K562 (cell line): Measurements from ENCODE around the gene ADGRL3. TPM values are rescaled to one million over a fixed set of nuclear protein-coding genes. Genes with fewer than 3 reads are reported as not detected.

Experiments
- ATAC-seq: fragments of 200-7000 bp; cut with Tn5 transposase; 3 replicates; pipeline ENCODE4 v1.9.1; 2020; ENCODE audit warnings: moderate library complexity
- BruUV-seq: library from RNA; stranded (reverse); fragments of 400-500 nt; replicated peaks from 2 replicates; lab custom pipeline; 2021; lab: Mats Ljungman, UMichigan
- CTCF ChIA-PET: fragments of 300-600 bp; formaldehyde crosslinking; extraction: SDS; loops from one replicate; lab custom pipeline; 2021; ENCODE audit warnings: low intra/inter-chr PET ratio; lab: Yijun Ruan, JAX
- POLR2A ChIA-PET: fragments of 300-600, 350-650 bp; sonication (Branson Sonifier 250); formaldehyde crosslinking; extraction: SDS; loops from one replicate; lab custom pipeline; 2021; ENCODE audit warnings: antibody characterized with exemption, inconsistent platforms; lab: Yijun Ruan, JAX
- DNase-seq, 4 experiments: peaks; one replicate each; pipeline versions ENCODE4 v3.0.0 to v3.0.0-alpha.2; 2011 to 2018; ENCODE audit warnings: low spot score in 3 of 4, mixed read lengths in 3 of 4; ENCODE audit errors: extremely low read depth in 1 of 4
- FAIRE-seq: peaks from 2 replicates; lab custom pipeline; 2011; peaks lifted over from hg19 to GRCh38; lab: Jason Lieb, UNC
- H2AFZ ChIP-seq: 2 replicates; pipeline ENCODE4 v1.6.0; 2011; ENCODE audit warnings: low read depth, low read length, control low read depth, inconsistent platforms
- H3K27ac ChIP-seq: fragments of 200-600 bp; 3 replicates; pipeline ENCODE4 v1.8.0; 2011; ENCODE audit warnings: low read depth, mild to moderate bottlenecking, control low read depth, inconsistent platforms, low read length, moderate library complexity, mixed read lengths; ENCODE audit errors: extremely low read depth
- H3K27me3 ChIP-seq, 2 experiments: fragments of 300-600 bp in 1 of 2; 2 replicates in 1 of 2; 3 replicates in 1 of 2; pipeline versions ENCODE4 v1.6.0 to v1.8.0; 2011; ENCODE audit warnings: inconsistent platforms in 2 of 2, low read length in 2 of 2, mild to moderate bottlenecking in 1 of 2, mixed read lengths in 1 of 2, moderate library complexity in 1 of 2; ENCODE audit not compliant: control insufficient read depth in 2 of 2, insufficient read depth in 2 of 2
- H3K36me3 ChIP-seq: fragments of 300-600 bp; 3 replicates; pipeline ENCODE4 v1.8.0; 2011; ENCODE audit warnings: mild to moderate bottlenecking, low read length, inconsistent platforms; ENCODE audit not compliant: control insufficient read depth, insufficient read depth
- H3K4me1 ChIP-seq, 2 experiments: fragments of 200-600 bp in 1 of 2; replicated peaks in 1 of 2; 2 replicates in 1 of 2; 3 replicates in 1 of 2; pipeline versions ENCODE4 v1.5.1 to v1.8.0; 2011; ENCODE audit warnings: inconsistent platforms in 2 of 2, low read length in 2 of 2, mild to moderate bottlenecking in 1 of 2, mixed read lengths in 1 of 2, moderate library complexity in 1 of 2; ENCODE audit not compliant: control insufficient read depth in 2 of 2, insufficient read depth in 2 of 2
- H3K4me2 ChIP-seq: 2 replicates; pipeline ENCODE4 v1.6.1; 2011; ENCODE audit warnings: low read length, control low read depth, inconsistent platforms, mixed read lengths; ENCODE audit not compliant: insufficient read depth
- H3K4me3 ChIP-seq: fragments of 200-600 bp; sonication (generic), shearing (Covaris generic); 2 replicates; pipeline ENCODE4 v1.5.1; 2016; ENCODE audit warnings: control low read depth, inconsistent platforms
- H3K79me2 ChIP-seq: fragments of 200-600 bp; 3 replicates; pipeline ENCODE4 v1.8.0; 2011; ENCODE audit warnings: low read length, inconsistent platforms; ENCODE audit not compliant: control insufficient read depth, insufficient read depth
- H3K9ac ChIP-seq, 2 experiments: 2 replicates each; pipeline versions ENCODE4 v1.6.0 to v1.6.1; 2011; ENCODE audit warnings: low read depth in 2 of 2, low read length in 2 of 2, control low read depth in 1 of 2, inconsistent platforms in 1 of 2, mild to moderate bottlenecking in 1 of 2, mixed read lengths in 1 of 2; ENCODE audit not compliant: insufficient read depth in 1 of 2
- H3K9me1 ChIP-seq: one replicate; pipeline ENCODE4 v1.6.0; 2011; ENCODE audit warnings: inconsistent platforms, mild to moderate bottlenecking, low read length, moderate library complexity; ENCODE audit not compliant: control insufficient read depth, insufficient read depth
- H3K9me3 ChIP-seq: replicated peaks from 2 replicates; pipeline ENCODE4 v1.5.1; 2011; ENCODE audit warnings: low read depth, low read length, inconsistent platforms; ENCODE audit not compliant: control insufficient read depth, insufficient read depth
- H4K20me1 ChIP-seq: replicated peaks from 2 replicates; pipeline ENCODE4 v1.6.1; 2011; ENCODE audit warnings: low read length, inconsistent platforms, mixed read lengths; ENCODE audit not compliant: control insufficient read depth, insufficient read depth
- DDX20 ChIP-seq: fragments of 450-650 bp; IDR thresholded peaks from 2 replicates; pipeline ENCODE4 v1.6.1; 2016; ENCODE audit warnings: missing genetic modification characterization, low read depth, mild to moderate bottlenecking, missing compliant biosample characterization, moderate library complexity
- GABPB2 ChIP-seq: fragments of 250-450 bp; sonication (Bioruptor Pico); conservative IDR thresholded peaks from 2 replicates; pipeline ENCODE4 v1.5.1; 2021; ENCODE audit warnings: mild to moderate bottlenecking
- L3MBTL2 ChIP-seq: fragments of 450-650 bp; IDR thresholded peaks from 2 replicates; pipeline ENCODE4 v1.6.1; 2016; ENCODE audit warnings: mild to moderate bottlenecking, moderate library complexity
- MCM3 ChIP-seq: fragments of 450-650 bp; IDR thresholded peaks from 2 replicates; pipeline ENCODE4 v1.6.1; 2016
- NCOR1 ChIP-seq: fragments of 450-650 bp; IDR thresholded peaks from 2 replicates; pipeline ENCODE4 v1.6.1; 2016; ENCODE audit warnings: mild to moderate bottlenecking, moderate library complexity
- PML ChIP-seq: IDR thresholded peaks from 2 replicates; pipeline ENCODE4 v1.6.1; 2012; ENCODE audit warnings: low read length, inconsistent platforms
- PYGO2 ChIP-seq: fragments of 450-650 bp; IDR thresholded peaks from 2 replicates; pipeline ENCODE4 v1.6.1; 2016; ENCODE audit warnings: mild to moderate bottlenecking, missing genetic modification characterization, moderate library complexity, missing compliant biosample characterization
- WGBS: fragments of 100-300 bp; shearing (Covaris generic); methylation state at CpG from one replicate; pipeline ENCODE4 v1.1.6; 2016; ENCODE audit warnings: low coverage, mixed read lengths; ENCODE audit not compliant: insufficient coverage; ENCODE audit errors: missing lambda C conversion rate; 5-methylcytosine and 5-hydroxymethylcytosine counted together
- in situ Hi-C: fragments of 300-500 bp; cut with MboI; formaldehyde crosslinking; loops from 4 replicates; pipeline ENCODE4 v1.15.0; 2018; ENCODE audit warnings: inconsistent platforms, mixed read lengths
- intact Hi-C: fragments of 100-400 bp; cut with micrococcal nuclease; formaldehyde crosslinking; loops from 2 replicates; pipeline ENCODE4 v1.14.2; 2022
- polyA plus RNA-seq, 8 experiments: library from polyadenylated mRNA; depleted of rRNA in 4 of 8; stranded (reverse) in 5 of 8; unstranded in 3 of 8; fragments of >200 nt; fragmentation: Nextera tagmentation in 2 of 8; fragmentation: Illumina TruSeq in 1 of 8; extraction: Ambion mirVana in 2 of 8; extraction: Trizol in 1 of 8; gene quantifications; 2 replicates each; pipeline versions ENCODE4 v1.2.1 to v1.2.3, GENCODE V29; 2011 to 2014; ENCODE audit warnings: inconsistent platforms in 1 of 8, missing spikeins in 1 of 8
- total RNA-seq, 7 experiments: library from RNA; depleted of rRNA in 6 of 7; stranded (reverse); fragments of >200 nt in 6 of 7; fragmentation: Illumina TruSeq in 2 of 7; extraction: Trizol in 2 of 7; gene quantifications; 2 replicates each; pipeline versions ENCODE4 v1.2.1 to v1.2.3, GENCODE V29; 2011 to 2021; ENCODE audit warnings: low replicate concordance in 1 of 7
- TF ChIP-seq, protein P1 (sequence below): sonication (generic); formaldehyde crosslinking; IDR thresholded peaks from 2 replicates; pipeline ENCODE4 v1.9.0; 2022; ENCODE audit warnings: mild to moderate bottlenecking, missing genetic modification reagents
- TF ChIP-seq, protein P2 (sequence below): fragments of 450-650 bp; formaldehyde crosslinking; IDR thresholded peaks from 2 replicates; pipeline ENCODE4 v1.4.0; 2020; ENCODE audit warnings: mild to moderate bottlenecking, moderate library complexity

ADGRL3 gene
- total and polyA plus RNA-seq, 9 of the 15 experiments (the other 6 are each of a cell fraction or from before 2014, with no cell fraction given): 0.03 to 0.14 (median 0.04) TPM; not detected in 2

DNA sequence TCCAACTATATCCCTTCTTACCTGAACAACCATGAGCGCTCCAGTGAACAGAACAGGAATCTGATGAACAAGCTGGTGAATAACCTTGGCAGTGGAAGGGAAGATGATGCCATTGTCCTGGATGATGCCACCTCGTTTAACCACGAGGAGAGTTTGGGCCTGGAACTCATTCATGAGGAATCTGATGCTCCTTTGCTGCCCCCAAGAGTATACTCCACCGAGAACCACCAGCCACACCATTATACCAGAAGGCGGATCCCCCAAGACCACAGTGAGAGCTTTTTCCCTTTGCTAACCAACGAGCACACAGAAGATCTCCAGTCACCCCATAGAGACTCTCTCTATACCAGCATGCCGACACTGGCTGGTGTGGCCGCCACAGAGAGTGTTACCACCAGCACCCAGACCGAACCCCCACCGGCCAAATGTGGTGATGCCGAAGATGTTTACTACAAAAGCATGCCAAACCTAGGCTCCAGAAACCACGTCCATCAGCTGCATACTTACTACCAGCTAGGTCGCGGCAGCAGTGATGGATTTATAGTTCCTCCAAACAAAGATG lies 870.2 kb downstream of the ADGRL3 start:
- no peaks in the 10 kb centered on the region for H3K9me1 ChIP-seq
- H3K36me3 ChIP-seq: no peaks in the 10 kb centered on the region
- no peak overlapping the region for H2AFZ ChIP-seq
- no peaks in the 10 kb centered on the region for H3K9me3 ChIP-seq
- intact Hi-C loops: no loop called here
- H3K4me2 ChIP-seq: no peak overlapping the region
- POLR2A ChIA-PET: no interaction called here
- FAIRE-seq: no peak
- no peak overlapping the region for H3K4me3 ChIP-seq
- no peak overlapping the region for H3K27ac ChIP-seq
- 0% methylated on average over 14 of the region's 14 CpGs for WGBS
- in situ Hi-C loops: no loop called here
- CTCF ChIA-PET: no interaction called here
- no peaks in the 10 kb centered on the region for H4K20me1 ChIP-seq
- H3K9ac ChIP-seq: no peak overlapping the region
- TF ChIP-seq MCM3: no peak
- no peak for TF ChIP-seq NCOR1
- no peak for TF ChIP-seq DDX20
- no peak for TF ChIP-seq PML
- no peak for TF ChIP-seq PYGO2 (tag)
- no peak for TF ChIP-seq GABPB2 (CRISPR knock-in tag)
- TF ChIP-seq, protein P1, sequence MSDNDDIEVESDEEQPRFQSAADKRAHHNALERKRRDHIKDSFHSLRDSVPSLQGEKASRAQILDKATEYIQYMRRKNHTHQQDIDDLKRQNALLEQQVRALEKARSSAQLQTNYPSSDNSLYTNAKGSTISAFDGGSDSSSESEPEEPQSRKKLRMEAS (CRISPR knock-in tag): no peak
- TF ChIP-seq, protein P2, sequence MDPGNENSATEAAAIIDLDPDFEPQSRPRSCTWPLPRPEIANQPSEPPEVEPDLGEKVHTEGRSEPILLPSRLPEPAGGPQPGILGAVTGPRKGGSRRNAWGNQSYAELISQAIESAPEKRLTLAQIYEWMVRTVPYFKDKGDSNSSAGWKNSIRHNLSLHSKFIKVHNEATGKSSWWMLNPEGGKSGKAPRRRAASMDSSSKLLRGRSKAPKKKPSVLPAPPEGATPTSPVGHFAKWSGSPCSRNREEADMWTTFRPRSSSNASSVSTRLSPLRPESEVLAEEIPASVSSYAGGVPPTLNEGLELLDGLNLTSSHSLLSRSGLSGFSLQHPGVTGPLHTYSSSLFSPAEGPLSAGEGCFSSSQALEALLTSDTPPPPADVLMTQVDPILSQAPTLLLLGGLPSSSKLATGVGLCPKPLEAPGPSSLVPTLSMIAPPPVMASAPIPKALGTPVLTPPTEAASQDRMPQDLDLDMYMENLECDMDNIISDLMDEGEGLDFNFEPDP (CRISPR knock-in tag): no peak
- no peak for TF ChIP-seq L3MBTL2
- H3K4me1 ChIP-seq: no peaks in the 10 kb centered on the region
- no peak for ATAC-seq
- no TSS peak for BruUV-seq
- no peak for DNase-seq
- H3K27me3 ChIP-seq: no peaks in the 10 kb centered on the region
- H3K79me2 ChIP-seq: no peaks in the 10 kb centered on the region
